ENCODE results near the gene DNM1L.
A peak's percentile ranks its signal among the peaks of the same experiment; 100 is the strongest.

The DNM1L gene

GRCh38 chr12:32734952-32735351, 55.9 kb downstream of the DNM1L start:
- Mint-ChIP-seq H3K4me3 (no peak overlapping the region), H3K27ac (no peak overlapping the region), H3K27me3 (ENCODE audit: low read depth) (no peaks in the 10 kb centered on the region), H3K9me3 (no peaks in the 10 kb centered on the region), H3K4me1 (peaks cover 17% of the 10 kb centered on the region), H3K36me3 (ENCODE audit: low read depth) (peaks cover 58% of the 10 kb centered on the region)
- TF ChIP-seq CTCF (IDR thresholded peaks at IDR 0.05; ENCODE audit: unreplicated experiment in 3 of 3): no peak

- Mint-ChIP-seq H3K27ac (no peak overlapping the region), H3K27me3 (ENCODE audit: low read depth) (no peaks in the 10 kb centered on the region)
- no peak for TF ChIP-seq CTCF (IDR thresholded peaks at IDR 0.05; ENCODE audit: unreplicated experiment in 3 of 3)
Measured at GRCh38 chr12:32736445-32736844, 57.3 kb downstream of the DNM1L start.

GRCh38 chr12:32737715-32738114, 58.6 kb downstream of the DNM1L start:
- H3K4me3 Mint-ChIP-seq: no peak overlapping the region
- H3K4me1 Mint-ChIP-seq: peaks cover 17% of the 10 kb centered on the region
- no peaks in the 10 kb centered on the region for H3K9me3 Mint-ChIP-seq
- H3K27me3 Mint-ChIP-seq (ENCODE audit: low read depth): no peaks in the 10 kb centered on the region
- no peak for TF ChIP-seq CTCF (IDR thresholded peaks at IDR 0.05; ENCODE audit: unreplicated experiment in 3 of 3)
- H3K27ac Mint-ChIP-seq: peak overlapping the region in 1 of 3 experiments; percentile 52
- H3K36me3 Mint-ChIP-seq (ENCODE audit: low read depth): peaks cover 66% of the 10 kb centered on the region

More at GRCh38 chr12:32736445-32736844, 57.3 kb downstream of the DNM1L start:
- peaks cover 17% of the 10 kb centered on the region for H3K4me1 Mint-ChIP-seq
- peaks cover 59% of the 10 kb centered on the region for H3K36me3 Mint-ChIP-seq (ENCODE audit: low read depth)
- H3K9me3 Mint-ChIP-seq: no peaks in the 10 kb centered on the region
- no peak overlapping the region for H3K4me3 Mint-ChIP-seq

GRCh38 chr12:32739279-32739678, 60.2 kb downstream of the DNM1L start:
- Mint-ChIP-seq H3K27ac (peak overlapping the region in 1 of 3 experiments; percentile 11), H3K27me3 (ENCODE audit: low read depth) (no peaks in the 10 kb centered on the region), H3K36me3 (ENCODE audit: low read depth) (peaks cover 71% of the 10 kb centered on the region), H3K4me3 (no peak overlapping the region), H3K9me3 (no peaks in the 10 kb centered on the region), H3K4me1 (peaks cover 17% of the 10 kb centered on the region)
- no peak for TF ChIP-seq CTCF (IDR thresholded peaks at IDR 0.05; ENCODE audit: unreplicated experiment in 3 of 3)

GRCh38 chr12:32742133-32742532, 63.0 kb downstream of the DNM1L start:
- TF ChIP-seq CTCF (IDR thresholded peaks at IDR 0.05; ENCODE audit: unreplicated experiment in 3 of 3): no peak
- Mint-ChIP-seq H3K9me3 (no peaks in the 10 kb centered on the region), H3K4me1 (peaks cover 17% of the 10 kb centered on the region), H3K4me3 (no peak overlapping the region), H3K36me3 (ENCODE audit: low read depth) (peaks cover 76% of the 10 kb centered on the region), H3K27ac (no peak overlapping the region), H3K27me3 (ENCODE audit: low read depth) (no peaks in the 10 kb centered on the region)

- H3K4me3 Mint-ChIP-seq: no peak overlapping the region
- H3K36me3 Mint-ChIP-seq (ENCODE audit: low read depth): peaks cover 77% of the 10 kb centered on the region
- H3K4me1 Mint-ChIP-seq: peaks cover 10% of the 10 kb centered on the region
- no peaks in the 10 kb centered on the region for H3K27me3 Mint-ChIP-seq (ENCODE audit: low read depth)
- TF ChIP-seq CTCF (IDR thresholded peaks at IDR 0.05; ENCODE audit: unreplicated experiment in 3 of 3): no peak
- no peak overlapping the region for H3K27ac Mint-ChIP-seq
- H3K9me3 Mint-ChIP-seq: no peaks in the 10 kb centered on the region
Measured at GRCh38 chr12:32743264-32743663, 64.2 kb downstream of the DNM1L start.
